ENCODE measurements around the gene MYOM1.

GRCh38 chr18:3100498-3101132 is 119.2 kb downstream of the MYOM1 start:
- TF ChIP-seq, protein P1, sequence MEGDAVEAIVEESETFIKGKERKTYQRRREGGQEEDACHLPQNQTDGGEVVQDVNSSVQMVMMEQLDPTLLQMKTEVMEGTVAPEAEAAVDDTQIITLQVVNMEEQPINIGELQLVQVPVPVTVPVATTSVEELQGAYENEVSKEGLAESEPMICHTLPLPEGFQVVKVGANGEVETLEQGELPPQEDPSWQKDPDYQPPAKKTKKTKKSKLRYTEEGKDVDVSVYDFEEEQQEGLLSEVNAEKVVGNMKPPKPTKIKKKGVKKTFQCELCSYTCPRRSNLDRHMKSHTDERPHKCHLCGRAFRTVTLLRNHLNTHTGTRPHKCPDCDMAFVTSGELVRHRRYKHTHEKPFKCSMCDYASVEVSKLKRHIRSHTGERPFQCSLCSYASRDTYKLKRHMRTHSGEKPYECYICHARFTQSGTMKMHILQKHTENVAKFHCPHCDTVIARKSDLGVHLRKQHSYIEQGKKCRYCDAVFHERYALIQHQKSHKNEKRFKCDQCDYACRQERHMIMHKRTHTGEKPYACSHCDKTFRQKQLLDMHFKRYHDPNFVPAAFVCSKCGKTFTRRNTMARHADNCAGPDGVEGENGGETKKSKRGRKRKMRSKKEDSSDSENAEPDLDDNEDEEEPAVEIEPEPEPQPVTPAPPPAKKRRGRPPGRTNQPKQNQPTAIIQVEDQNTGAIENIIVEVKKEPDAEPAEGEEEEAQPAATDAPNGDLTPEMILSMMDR (conservative IDR thresholded peaks at IDR 0.05 in 1 of 2, IDR thresholded peaks at IDR 0.05 in 1 of 2; ENCODE audit: extremely low read depth in 1 of 2, insufficient read depth in 1 of 2, low read depth in 1 of 2, low read length in 2 of 2): no peak
- no peak for TF ChIP-seq EZH2 (IDR thresholded peaks at IDR 0.05; ENCODE audit: borderline replicate concordance, low read length)

All from mammary epithelial cell (primary cell).